ENCODE measurements around the gene FAM171A1.
"Not testable (repeated sequence)": the region's sequence is repeated elsewhere in the genome, so short reads cannot be mapped to it uniquely, and the experiment has no call there.

Gene FAM171A1

DNA sequence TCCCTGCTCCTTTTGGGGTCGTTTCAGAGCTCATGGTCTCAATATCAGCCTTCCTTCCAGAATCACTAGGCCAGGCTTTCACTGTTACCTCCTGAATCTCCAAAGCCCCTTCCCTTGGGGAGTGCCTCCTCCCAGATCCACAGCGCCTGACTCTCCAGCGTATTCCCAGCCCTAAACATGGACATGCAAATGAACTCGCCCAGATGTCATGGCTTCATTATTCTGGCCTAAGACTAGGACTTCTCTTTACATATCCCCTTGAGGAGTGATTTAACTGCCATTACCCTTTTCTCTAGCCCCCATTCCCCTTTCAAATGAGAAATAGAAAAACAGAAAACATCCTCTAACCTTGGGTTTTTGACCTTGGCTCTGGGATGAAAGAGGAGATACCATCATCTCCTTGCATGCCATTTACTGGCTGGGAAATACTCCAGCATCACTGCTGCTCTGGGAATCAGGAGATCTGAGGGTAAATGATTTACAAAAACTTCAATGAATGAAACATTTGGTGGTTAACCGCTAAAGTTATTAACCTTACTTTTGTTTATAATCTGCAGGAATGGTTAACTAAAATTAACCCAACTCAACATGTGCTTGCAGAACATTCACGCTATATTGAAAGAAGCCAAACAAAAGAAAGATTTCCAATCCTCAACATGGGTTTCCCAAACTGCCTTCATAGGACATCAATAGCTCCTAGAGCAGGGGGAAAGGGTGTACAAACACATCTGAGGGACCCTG, 37.0 kb downstream of the FAM171A1 start:
- no peak for DNase-seq (ENCODE audit: low read depth in 1 of 2, low spot score in 1 of 2)
- TF ChIP-seq JUND (IDR thresholded peaks at IDR 0.05; ENCODE audit: low read depth) = no peak
- in situ Hi-C loops (cut with HindIII; ENCODE audit: low pct_unique_long_range_greater_than_20kb, low sequenced_read_pairs) = no loop called here

DNA sequence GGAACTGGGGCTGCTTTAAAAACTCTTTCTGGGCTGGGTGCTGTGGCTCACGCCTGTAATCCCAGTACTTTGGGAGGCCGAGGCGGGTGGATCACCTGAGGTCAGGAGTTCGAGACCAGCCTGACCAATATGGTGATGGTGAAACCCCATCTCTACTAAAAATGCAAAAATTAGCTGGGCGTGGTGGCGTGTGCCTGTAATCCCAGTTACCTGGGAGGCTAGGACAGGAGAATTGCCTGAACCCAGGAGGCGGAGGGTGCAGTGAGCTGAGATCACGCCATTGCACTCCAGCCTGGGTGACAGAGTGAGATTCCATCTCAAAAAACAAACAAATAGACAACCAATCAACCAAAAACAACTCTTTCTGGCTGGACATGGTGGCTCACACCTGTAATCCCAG, 37.9 kb downstream of the FAM171A1 start:
- DNase-seq (ENCODE audit: low read depth in 1 of 2, low spot score in 1 of 2); in situ Hi-C loops (cut with HindIII; ENCODE audit: low pct_unique_long_range_greater_than_20kb, low sequenced_read_pairs): not testable (repeated sequence)

DNA sequence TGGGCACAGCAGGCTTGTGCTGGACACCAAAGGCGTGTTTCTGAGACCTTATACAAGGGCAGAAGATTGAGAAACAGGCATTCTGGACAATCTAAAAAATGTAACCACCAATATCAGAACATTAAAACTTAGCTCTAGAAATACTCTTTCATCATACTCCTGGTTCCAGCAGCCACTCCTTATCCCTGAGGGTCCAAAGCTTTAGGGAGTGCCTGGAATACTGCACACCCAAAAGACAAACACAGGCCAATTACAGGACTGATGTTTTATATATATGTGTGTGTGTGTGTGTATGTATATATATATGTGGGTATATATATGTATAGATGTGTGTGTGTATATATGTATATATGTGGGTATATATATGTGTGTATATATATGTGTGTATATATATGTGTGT, 39.6 kb downstream of the FAM171A1 start:
- DNase-seq (ENCODE audit: low read depth in 1 of 2, low spot score in 1 of 2) = no peak
- in situ Hi-C loops (cut with HindIII; ENCODE audit: low pct_unique_long_range_greater_than_20kb, low sequenced_read_pairs) = no loop called here
- no peak for TF ChIP-seq JUND (IDR thresholded peaks at IDR 0.05; ENCODE audit: low read depth)

DNA sequence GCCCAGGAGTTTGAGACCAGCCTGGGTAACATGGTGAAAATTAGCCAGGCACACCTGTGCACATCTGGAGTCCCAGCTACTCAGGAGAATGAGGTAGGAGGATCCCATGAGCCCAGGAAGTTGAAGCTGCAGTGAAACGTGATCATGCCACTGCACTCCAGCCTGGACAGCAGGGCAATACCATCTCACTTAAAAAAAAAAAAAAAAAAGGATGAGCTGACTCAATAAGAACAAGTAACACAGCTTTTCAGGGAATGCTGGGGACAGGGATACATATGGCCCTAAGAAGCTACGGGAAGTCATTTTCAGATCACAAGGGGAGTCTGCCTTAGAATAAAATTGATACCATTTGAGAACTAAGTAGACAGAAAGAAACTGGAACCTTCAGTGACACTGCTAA, 41.7 kb downstream of the FAM171A1 start:
- in situ Hi-C loops (cut with HindIII; ENCODE audit: low pct_unique_long_range_greater_than_20kb, low sequenced_read_pairs) = no loop called here
- no peak for TF ChIP-seq JUND (IDR thresholded peaks at IDR 0.05; ENCODE audit: low read depth)
- no peak for DNase-seq (ENCODE audit: low read depth in 1 of 2, low spot score in 1 of 2)

DNA sequence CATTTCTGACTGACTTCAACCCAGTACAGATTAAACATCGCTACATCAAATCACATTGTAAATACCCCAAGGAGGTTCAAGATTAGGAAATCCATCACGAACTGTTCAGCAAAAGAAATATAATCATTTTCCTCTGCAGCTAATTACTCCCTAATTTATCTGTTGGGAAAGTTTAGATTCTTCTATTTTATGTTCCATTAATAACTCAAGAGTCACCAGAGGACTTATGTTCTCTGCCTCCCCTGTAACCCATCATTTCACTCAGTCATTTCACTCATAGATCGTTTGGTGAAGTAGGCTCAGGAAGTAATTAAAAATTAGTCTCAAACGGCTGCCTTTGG, 45.2 kb downstream of the FAM171A1 start:
- no peak for TF ChIP-seq JUND (IDR thresholded peaks at IDR 0.05; ENCODE audit: low read depth)
- in situ Hi-C loops (cut with HindIII; ENCODE audit: low pct_unique_long_range_greater_than_20kb, low sequenced_read_pairs) = no loop called here
- DNase-seq (ENCODE audit: low read depth in 1 of 2, low spot score in 1 of 2) = no peak

DNA sequence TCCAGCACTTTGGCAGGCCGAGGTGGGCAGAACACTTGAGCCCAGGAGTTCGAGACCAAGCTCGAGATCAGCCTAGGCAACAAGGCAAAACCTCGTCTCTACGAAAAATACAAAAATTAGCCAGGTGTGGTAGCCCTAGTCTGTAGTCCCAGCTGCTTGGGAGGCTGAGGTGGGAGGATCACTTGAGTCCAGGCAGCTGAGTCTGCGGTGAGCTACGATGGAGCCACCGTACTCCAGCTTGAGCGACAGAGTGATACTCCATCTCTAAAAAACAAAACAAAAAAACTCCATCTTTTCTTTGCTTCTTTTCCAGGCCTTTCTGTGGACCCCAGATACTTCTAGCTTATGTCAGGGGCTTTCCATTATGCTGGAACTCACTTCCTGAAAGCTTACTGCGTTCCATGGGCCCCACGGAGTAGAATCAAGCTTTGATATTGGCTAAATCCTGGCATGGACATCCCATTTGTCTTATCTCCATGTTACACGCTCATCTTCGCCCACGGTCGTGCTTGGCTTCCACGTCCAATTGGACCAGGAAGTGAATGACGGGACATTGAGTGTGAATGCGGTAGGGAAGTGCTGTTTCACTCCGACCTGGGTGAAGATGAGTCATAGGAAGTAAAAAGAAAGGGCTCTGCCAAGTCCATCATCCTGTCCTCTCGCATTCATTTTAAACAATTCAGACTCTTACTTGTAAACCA, 45.7 kb downstream of the FAM171A1 start:
- DNase-seq (ENCODE audit: low read depth in 1 of 2, low spot score in 1 of 2) = peak in 1 of 2 experiments; percentile 16
- in situ Hi-C loops (cut with HindIII; ENCODE audit: low pct_unique_long_range_greater_than_20kb, low sequenced_read_pairs) = no loop called here

DNA sequence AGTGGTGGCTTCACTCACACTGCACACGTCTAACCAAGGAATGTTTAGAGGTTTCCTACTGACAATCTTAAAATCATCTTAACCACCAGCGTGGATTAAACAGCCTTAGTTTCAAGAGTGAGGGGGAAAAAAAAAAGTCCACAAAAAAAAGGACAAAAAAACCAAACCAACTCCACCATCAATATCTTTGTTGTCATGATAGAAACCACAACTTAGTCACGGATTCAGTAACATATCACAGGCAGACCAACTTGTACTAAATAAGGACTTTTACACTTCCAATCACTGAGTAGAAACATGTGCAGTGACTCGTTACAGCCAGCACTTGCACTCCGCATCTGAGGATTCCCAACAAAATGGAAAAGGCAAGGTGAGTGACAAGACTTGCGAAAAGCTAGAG, 46.5 kb downstream of the FAM171A1 start:
- TF ChIP-seq JUND (IDR thresholded peaks at IDR 0.05; ENCODE audit: low read depth) = no peak
- in situ Hi-C loops (cut with HindIII; ENCODE audit: low pct_unique_long_range_greater_than_20kb, low sequenced_read_pairs) = no loop called here
- no peak for DNase-seq (ENCODE audit: low read depth in 1 of 2, low spot score in 1 of 2)

More for the DNA sequence above, 45.7 kb downstream of the FAM171A1 start:
- no peak for TF ChIP-seq JUND (IDR thresholded peaks at IDR 0.05; ENCODE audit: low read depth)

DNA sequence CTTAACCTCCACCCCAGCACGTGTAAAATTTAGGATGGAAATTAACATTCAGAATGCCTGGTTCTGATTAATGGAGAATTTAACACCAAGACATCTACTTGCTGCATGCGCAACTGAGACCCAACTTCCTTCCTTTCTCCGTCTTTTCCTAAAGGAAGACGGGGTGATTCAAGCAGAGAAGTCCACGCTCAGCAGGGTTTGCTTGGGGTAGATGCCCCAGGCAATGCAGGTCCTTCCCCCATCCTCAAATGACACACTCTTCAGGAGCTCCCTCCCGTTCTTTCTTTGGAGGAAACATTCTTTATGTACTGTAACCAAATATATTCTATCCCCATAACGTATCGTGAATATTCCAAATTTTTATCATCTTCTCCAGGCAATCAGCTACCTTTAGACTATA, 47.0 kb downstream of the FAM171A1 start:
- in situ Hi-C loops (cut with HindIII; ENCODE audit: low pct_unique_long_range_greater_than_20kb, low sequenced_read_pairs) = no loop called here

DNA sequence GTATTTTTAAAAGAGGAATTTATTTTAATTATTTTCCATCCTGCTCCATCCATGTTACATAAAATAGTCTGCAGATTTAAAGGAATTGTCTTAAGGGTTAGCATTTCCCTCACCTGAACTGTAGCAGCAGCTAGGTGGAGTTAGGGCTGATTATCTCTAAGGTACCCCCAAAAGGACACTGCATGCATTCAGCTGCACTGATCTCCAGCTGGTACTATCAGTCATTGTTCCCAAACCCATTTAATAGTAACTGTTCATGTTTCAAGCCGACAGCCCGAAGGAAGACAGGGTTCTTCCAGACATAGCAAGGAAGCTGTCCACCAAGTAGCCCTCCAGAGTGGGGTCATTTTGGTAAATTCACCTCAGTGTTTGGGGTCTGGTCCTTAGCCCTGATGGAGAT, 48.7 kb downstream of the FAM171A1 start:
- in situ Hi-C loops (cut with HindIII; ENCODE audit: low pct_unique_long_range_greater_than_20kb, low sequenced_read_pairs) = no loop called here
- TF ChIP-seq JUND (IDR thresholded peaks at IDR 0.05; ENCODE audit: low read depth) = no peak
- no peak for DNase-seq (ENCODE audit: low read depth in 1 of 2, low spot score in 1 of 2)

More for the DNA sequence above, 47.0 kb downstream of the FAM171A1 start:
- TF ChIP-seq JUND (IDR thresholded peaks at IDR 0.05; ENCODE audit: low read depth) = no peak
- DNase-seq (ENCODE audit: low read depth in 1 of 2, low spot score in 1 of 2) = no peak

DNA sequence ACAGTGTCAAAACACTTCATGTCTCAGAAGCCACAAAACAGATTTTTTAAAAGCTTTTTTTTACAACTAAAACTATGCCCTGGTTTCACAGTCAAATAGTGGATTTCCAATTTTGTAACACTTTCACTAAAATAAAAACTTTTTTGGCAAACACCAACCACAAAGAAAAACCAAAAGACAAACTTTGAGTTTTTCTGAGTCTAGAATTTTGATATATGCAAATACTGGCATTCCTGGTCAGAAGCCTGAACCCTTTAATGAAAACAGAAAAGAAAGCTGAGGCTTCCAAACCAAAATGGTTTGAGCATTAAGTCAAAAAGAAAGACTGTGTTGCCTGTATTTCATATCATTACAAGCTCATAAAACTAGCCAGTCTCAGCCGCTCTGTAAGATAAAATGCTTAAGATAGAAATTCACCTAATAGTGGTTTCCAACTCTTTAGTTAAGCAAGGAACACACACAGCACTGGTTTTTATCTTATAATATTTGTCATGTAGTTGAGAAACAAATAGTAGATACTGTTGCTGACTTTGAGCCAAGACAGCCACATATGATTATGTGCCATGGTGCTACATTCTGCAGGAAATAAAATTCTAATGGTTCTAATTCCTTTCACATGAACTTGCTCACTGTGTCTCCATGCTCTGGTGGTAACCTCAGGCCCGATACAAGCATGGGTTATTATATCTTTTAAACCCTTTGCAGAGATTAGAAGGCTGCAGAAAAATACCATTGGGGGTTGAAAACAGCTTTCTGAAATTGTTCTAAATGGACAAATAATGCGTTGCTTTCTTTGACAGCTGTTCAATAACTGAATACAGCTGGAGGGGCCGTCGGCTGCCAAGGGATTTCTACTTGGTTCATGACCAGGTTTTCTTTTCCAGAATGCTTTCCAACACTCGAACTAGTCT, 49.4 kb downstream of the FAM171A1 start:
- TF ChIP-seq JUND (IDR thresholded peaks at IDR 0.05; ENCODE audit: low read depth) = no peak
- no peak for DNase-seq (ENCODE audit: low read depth in 1 of 2, low spot score in 1 of 2)
- in situ Hi-C loops (cut with HindIII; ENCODE audit: low pct_unique_long_range_greater_than_20kb, low sequenced_read_pairs) = no loop called here

DNA sequence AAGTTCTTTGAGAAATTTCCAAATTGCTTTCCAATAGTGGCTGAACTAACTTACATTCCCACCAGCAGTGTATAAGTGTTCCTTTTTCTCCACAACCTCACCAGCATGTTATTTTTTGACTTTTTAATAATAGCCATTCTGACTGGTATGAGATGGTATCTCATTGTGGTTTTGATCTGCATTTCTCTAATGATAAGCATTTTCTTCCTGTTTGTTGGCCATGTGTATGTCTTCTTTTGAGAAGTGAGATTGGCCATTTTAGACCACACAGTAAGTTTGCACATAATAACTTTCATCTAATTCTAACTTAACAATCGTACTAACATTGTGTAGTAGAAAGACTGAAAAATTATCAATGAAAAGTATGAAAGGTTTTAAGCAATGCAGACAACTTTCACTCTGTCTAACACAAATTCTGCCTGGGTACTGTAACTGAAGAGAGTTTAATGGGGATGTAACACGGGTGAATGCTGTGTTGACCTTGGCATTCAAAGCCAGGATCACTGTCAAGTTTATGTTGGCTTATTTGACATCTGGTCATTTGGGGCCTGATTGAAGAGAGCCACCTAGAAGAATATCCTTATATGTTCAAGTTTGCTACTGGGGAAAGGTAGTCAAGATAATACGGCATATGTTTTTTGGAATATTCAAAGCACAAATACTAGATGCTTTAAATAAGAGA, 50.4 kb downstream of the FAM171A1 start:
- in situ Hi-C loops (cut with HindIII; ENCODE audit: low pct_unique_long_range_greater_than_20kb, low sequenced_read_pairs) = no loop called here
- no peak for TF ChIP-seq JUND (IDR thresholded peaks at IDR 0.05; ENCODE audit: low read depth)
- no peak for DNase-seq (ENCODE audit: low read depth in 1 of 2, low spot score in 1 of 2)

DNA sequence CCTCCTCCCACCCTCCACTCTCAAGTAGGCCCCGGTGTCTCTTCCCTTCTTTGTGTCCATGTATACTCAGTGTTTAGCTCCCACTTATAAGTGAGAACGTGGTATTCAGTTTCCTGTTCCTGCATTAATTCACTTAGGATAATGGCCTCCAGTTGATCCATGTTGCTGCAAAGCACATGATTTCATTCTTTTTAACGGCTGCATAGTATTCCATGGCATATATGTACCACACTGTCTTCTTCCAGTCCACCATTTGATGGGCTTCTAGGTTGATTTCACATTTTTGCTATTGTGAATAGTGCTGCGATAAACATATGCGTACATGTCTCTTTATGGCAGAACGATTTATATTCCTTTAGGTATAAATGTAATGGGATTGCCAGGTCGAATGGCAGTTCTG, 51.0 kb downstream of the FAM171A1 start:
- in situ Hi-C loops (cut with HindIII; ENCODE audit: low pct_unique_long_range_greater_than_20kb, low sequenced_read_pairs) = no loop called here
- no peak for DNase-seq (ENCODE audit: low read depth in 1 of 2, low spot score in 1 of 2)
- no peak for TF ChIP-seq JUND (IDR thresholded peaks at IDR 0.05; ENCODE audit: low read depth)

Data from T47D (cell line).